ENCODE data around the gene ZNF423.

DNA sequence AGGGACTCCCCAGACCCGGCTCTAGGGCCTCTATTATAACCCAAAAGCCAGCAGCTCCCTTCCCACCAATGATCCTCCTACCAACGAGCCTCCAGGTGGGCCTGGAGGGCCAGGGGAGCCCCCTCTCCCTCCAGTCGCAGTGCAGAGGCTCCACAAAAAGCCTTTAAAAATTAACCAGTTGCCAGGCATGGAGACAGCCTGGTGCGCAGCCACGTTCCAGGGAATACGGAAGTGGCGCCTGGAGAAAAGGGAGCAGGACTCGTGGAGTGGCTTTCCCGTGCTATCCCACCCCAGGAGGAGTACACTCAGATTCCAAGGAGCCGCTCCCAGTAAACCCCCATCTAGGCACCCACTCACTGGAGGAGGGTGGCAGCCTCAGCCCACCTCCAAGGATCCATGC lies 112.3 kb downstream of the ZNF423 start:
- TF ChIP-seq, protein P1, sequence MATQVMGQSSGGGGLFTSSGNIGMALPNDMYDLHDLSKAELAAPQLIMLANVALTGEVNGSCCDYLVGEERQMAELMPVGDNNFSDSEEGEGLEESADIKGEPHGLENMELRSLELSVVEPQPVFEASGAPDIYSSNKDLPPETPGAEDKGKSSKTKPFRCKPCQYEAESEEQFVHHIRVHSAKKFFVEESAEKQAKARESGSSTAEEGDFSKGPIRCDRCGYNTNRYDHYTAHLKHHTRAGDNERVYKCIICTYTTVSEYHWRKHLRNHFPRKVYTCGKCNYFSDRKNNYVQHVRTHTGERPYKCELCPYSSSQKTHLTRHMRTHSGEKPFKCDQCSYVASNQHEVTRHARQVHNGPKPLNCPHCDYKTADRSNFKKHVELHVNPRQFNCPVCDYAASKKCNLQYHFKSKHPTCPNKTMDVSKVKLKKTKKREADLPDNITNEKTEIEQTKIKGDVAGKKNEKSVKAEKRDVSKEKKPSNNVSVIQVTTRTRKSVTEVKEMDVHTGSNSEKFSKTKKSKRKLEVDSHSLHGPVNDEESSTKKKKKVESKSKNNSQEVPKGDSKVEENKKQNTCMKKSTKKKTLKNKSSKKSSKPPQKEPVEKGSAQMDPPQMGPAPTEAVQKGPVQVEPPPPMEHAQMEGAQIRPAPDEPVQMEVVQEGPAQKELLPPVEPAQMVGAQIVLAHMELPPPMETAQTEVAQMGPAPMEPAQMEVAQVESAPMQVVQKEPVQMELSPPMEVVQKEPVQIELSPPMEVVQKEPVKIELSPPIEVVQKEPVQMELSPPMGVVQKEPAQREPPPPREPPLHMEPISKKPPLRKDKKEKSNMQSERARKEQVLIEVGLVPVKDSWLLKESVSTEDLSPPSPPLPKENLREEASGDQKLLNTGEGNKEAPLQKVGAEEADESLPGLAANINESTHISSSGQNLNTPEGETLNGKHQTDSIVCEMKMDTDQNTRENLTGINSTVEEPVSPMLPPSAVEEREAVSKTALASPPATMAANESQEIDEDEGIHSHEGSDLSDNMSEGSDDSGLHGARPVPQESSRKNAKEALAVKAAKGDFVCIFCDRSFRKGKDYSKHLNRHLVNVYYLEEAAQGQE (IDR thresholded peaks at IDR 0.05; ENCODE audit: insufficient read depth in 1 of 2, low read depth in 2 of 2, low read length in 2 of 2), result no peak
- TF ChIP-seq TAF1 (IDR thresholded peaks at IDR 0.05; ENCODE audit: borderline replicate concordance, insufficient read depth, low read length) (no peak), POLR2AphosphoS5 (IDR thresholded peaks at IDR 0.05; ENCODE audit: low read depth, low read length) (no peak), SIN3A (IDR thresholded peaks at IDR 0.05; ENCODE audit: borderline replicate concordance, insufficient read depth, low read length) (no peak)

Measured in PFSK-1 (cell line).